ENCODE data around the gene ZIM2. TPM values are rescaled to one million over a fixed set of nuclear protein-coding genes. Genes with fewer than 3 reads are reported as not detected.

Gene ZIM2
- total and polyA plus RNA-seq, 2 donors (not counting 1 experiment from before 2014, with no cell fraction given) = not detected

DNA sequence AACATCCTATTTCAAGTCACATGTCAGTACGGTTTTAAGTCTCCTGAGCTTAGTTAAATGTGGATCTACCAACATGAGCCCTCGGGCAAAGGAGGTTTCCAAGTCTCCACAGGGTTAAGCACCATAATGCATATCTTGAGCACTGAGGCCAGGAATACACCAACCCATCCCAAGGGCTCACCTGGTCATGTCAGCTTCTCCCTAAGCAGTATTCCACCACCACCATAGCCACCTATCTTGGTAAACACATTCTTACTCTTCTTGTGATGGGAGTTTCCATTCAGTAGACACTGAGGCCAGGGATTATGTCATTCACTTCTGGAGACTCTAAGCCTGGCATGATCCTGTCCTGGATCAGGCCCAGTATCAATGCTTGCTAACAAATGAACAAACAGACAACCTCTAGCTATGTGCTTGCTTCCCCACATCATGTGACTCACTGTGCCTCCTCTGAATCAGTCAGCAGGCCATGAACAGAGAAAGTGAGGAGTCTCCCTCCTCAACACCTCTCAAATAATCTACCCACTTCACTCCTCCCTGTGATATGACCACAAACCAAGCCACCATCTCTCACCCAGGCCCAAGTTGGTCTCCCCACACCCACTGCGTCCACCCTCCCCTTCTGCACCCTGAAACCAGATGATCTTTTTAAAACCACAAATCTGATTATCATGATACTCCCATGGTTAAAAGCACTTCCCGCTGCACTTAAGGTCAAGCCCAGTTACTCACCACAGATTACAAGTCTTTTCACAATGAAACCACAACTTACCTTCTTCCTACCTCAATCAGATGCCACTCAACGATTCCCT lies 5.8 kb downstream of the ZIM2 start:
- WGBS (ENCODE audit: insufficient coverage) = 80% methylated on average over 5 of the region's 5 CpGs
- intact Hi-C loops (cut with micrococcal nuclease) = no loop called here
- Histone ChIP-seq H2AFZ (ENCODE audit: insufficient read depth, low read depth, low read length, poor library complexity, severe bottlenecking) (no peak overlapping the region), H4K20me1 (ENCODE audit: control insufficient read depth, insufficient read depth, low read length, poor library complexity, severe bottlenecking) (no peaks in the 10 kb centered on the region), H3K4me1 (ENCODE audit: control insufficient read depth in 2 of 2, insufficient read depth in 2 of 2, low read length in 2 of 2) (peaks cover 0 to 10% of the 10 kb centered on the region in 2 donors), H3K36me3 (replicated peaks in 1 of 2; ENCODE audit: control extremely low read depth in 1 of 2, control insufficient read depth in 1 of 2, extremely low read depth in 1 of 2, insufficient read depth in 2 of 2, low read length in 1 of 2) (no peaks in the 10 kb centered on the region), H3K79me2 (ENCODE audit: control insufficient read depth, insufficient read depth, low read length) (no peaks in the 10 kb centered on the region), H3K9me3 (ENCODE audit: control extremely low read depth in 1 of 3, control insufficient read depth in 2 of 3, insufficient read depth in 1 of 3, low read length in 2 of 3) (peaks cover 0 to 41% (median 17%) of the 10 kb centered on the region in 3 donors), H3K27me3 (replicated peaks in 1 of 4; ENCODE audit: control extremely low read depth in 1 of 4, control insufficient read depth in 3 of 4, insufficient read depth in 4 of 4, low read length in 3 of 4) (peaks cover 0 to 28% (median 6%) of the 10 kb centered on the region in 4 experiments), H3K4me3 (ENCODE audit: control extremely low read depth in 1 of 5, extremely low read depth in 1 of 5, insufficient read depth in 1 of 5, low read depth in 2 of 5, low read length in 4 of 5) (no peak overlapping the region), H3K4me2 (replicated peaks; ENCODE audit: low read depth, low read length, poor library complexity, severe bottlenecking) (no peak overlapping the region), H3K27ac (ENCODE audit: low read length in 2 of 2) (no peak overlapping the region), H3K9ac (ENCODE audit: low read length) (no peak overlapping the region)
- no peak overlapping the region for H3K4me3 Mint-ChIP-seq
- H3K4me1 Mint-ChIP-seq = no peaks in the 10 kb centered on the region
- H3K9me3 Mint-ChIP-seq (ENCODE audit: insufficient read depth) = peaks cover 20% of the 10 kb centered on the region
- TF ChIP-seq CTCF (IDR thresholded peaks at IDR 0.05) = no peak
- TF ChIP-seq EZH2 (IDR thresholded peaks at IDR 0.05; ENCODE audit: borderline replicate concordance, insufficient read depth, low read depth, low read length, poor library complexity, severe bottlenecking) = no peak
- no peak overlapping the region for H3K27ac Mint-ChIP-seq
- no peak for DNase-seq
- POLR2A ChIA-PET = no interaction called here
- no peak for ATAC-seq (ENCODE audit: low read depth)
- CTCF ChIA-PET = no interaction called here
- peaks cover 8% of the 10 kb centered on the region for H3K27me3 Mint-ChIP-seq

- POLR2A ChIA-PET = no interaction called here
- peaks cover 0 to 5% (median 0%) of the 10 kb centered on the region in 4 experiments for H3K27me3 ChIP-seq (replicated peaks in 1 of 4; ENCODE audit: control extremely low read depth in 1 of 4, control insufficient read depth in 3 of 4, insufficient read depth in 4 of 4, low read length in 3 of 4)
- H3K4me2 ChIP-seq (replicated peaks; ENCODE audit: low read depth, low read length, poor library complexity, severe bottlenecking) = no peak overlapping the region
- H3K4me3 Mint-ChIP-seq = no peak overlapping the region
- CTCF ChIA-PET = no interaction called here
- H3K9me3 ChIP-seq (ENCODE audit: control extremely low read depth in 1 of 3, control insufficient read depth in 2 of 3, insufficient read depth in 1 of 3, low read length in 2 of 3) = peaks cover 0 to 24% (median 1%) of the 10 kb centered on the region in 3 donors
- TF ChIP-seq EZH2 (IDR thresholded peaks at IDR 0.05; ENCODE audit: borderline replicate concordance, insufficient read depth, low read depth, low read length, poor library complexity, severe bottlenecking) = no peak
- TF ChIP-seq CTCF (IDR thresholded peaks at IDR 0.05) = no peak
- no peak overlapping the region for H3K4me3 ChIP-seq (ENCODE audit: control extremely low read depth in 1 of 5, extremely low read depth in 1 of 5, insufficient read depth in 1 of 5, low read depth in 2 of 5, low read length in 4 of 5)
- H3K4me1 Mint-ChIP-seq = no peaks in the 10 kb centered on the region
- peaks cover 5% of the 10 kb centered on the region for H3K27me3 Mint-ChIP-seq
- ATAC-seq (ENCODE audit: low read depth) = no peak
- no peak overlapping the region for H3K27ac Mint-ChIP-seq
- H3K36me3 ChIP-seq (replicated peaks in 1 of 2; ENCODE audit: control extremely low read depth in 1 of 2, control insufficient read depth in 1 of 2, extremely low read depth in 1 of 2, insufficient read depth in 2 of 2, low read length in 1 of 2) = no peaks in the 10 kb centered on the region
- no peaks in the 10 kb centered on the region for H4K20me1 ChIP-seq (ENCODE audit: control insufficient read depth, insufficient read depth, low read length, poor library complexity, severe bottlenecking)
- H3K27ac ChIP-seq (ENCODE audit: low read length in 2 of 2) = no peak overlapping the region
- peaks cover 24% of the 10 kb centered on the region for H3K9me3 Mint-ChIP-seq (ENCODE audit: insufficient read depth)
- DNase-seq = no peak
- H3K4me1 ChIP-seq (ENCODE audit: control insufficient read depth in 2 of 2, insufficient read depth in 2 of 2, low read length in 2 of 2) = no peaks in the 10 kb centered on the region
- 85% methylated on average over 2 of the region's 5 CpGs for WGBS (ENCODE audit: insufficient coverage)
- no peak overlapping the region for H2AFZ ChIP-seq (ENCODE audit: insufficient read depth, low read depth, low read length, poor library complexity, severe bottlenecking)
- H3K9ac ChIP-seq (ENCODE audit: low read length) = no peak overlapping the region
- intact Hi-C loops (cut with micrococcal nuclease) = no loop called here
- H3K79me2 ChIP-seq (ENCODE audit: control insufficient read depth, insufficient read depth, low read length) = no peaks in the 10 kb centered on the region
Observed at GRCh38 chr19:56832352-56832928, 8.1 kb downstream of the ZIM2 start.
